Activated T-cell treated with anti-CD3 and anti-CD28 coated beads for 48 hours (primary cell): ENCODE data around the gene SLC16A14.

Experiments
- DNase-seq: peaks from one replicate; pipeline ENCODE4 v3.0.0-alpha.2; 2020; ENCODE audit warnings: low read depth

SLC16A14 gene

DNA sequence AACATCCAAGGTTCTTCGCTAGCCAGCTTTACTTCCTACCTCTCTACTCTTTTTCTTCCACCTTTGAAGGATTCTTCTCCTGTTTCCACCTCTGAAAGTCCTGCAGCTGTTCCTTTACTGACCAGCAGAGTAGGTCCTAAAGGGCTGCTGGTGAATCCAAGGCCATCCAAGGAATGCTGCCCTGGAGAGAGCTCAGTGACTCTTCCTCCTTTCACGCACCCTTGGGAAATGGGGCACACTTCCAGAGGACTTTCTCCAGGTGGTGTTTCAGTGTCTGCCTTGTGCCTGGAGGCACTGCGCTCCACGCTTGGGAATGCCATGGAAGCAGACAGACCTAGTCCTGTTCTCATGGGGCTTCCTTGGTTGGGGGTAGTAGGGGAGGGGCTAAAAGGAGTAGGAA is 45.4 kb downstream of the SLC16A14 start:
- DNase-seq, result no peak

DNA sequence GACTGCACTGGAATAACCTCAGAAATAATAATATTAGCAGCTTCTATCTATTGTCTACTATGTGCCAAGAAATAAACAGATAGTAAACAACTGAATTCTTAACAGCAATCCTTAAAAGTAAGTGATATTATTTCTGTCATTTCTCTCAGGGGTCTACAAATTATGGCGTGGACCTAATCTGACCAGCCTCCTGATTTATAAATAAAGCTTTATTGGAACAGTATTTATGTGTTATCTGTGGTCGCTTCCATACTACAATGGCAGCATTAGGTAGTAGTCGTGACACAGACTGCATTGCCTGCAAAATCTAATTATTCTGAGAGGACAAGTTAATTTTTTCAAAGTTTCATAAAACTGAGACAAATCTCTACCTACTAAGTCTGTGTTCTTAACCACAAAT is 49.0 kb downstream of the SLC16A14 start:
- DNase-seq, result no peak

DNA sequence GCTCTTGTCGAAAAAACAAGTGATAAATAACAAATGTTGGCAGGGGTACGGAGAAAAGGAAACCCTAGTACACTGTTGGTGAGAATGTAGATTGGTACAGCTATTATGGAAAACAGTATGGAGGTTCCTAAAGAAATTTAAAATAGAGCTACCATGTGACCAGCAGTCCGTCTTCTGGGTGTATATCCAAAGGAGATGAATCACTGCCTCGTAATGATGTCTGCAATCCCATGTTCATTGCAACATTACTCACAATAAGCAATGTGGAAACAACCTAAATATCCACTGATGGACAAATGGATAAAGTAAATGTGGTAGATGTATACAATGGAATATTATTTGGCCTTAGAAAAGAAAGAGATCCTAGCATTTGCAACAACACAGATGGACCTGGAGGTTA is 50.6 kb downstream of the SLC16A14 start:
- DNase-seq, result no peak

- DNase-seq, result no peak
Measured at GRCh38 chr2:230016844-230017243, 51.9 kb downstream of the SLC16A14 start.

GRCh38 chr2:230012267-230012884 is 56.3 kb downstream of the SLC16A14 start:
- no peak for DNase-seq

- DNase-seq, result no peak
Measured at GRCh38 chr2:230011617-230012016, 57.1 kb downstream of the SLC16A14 start.

DNA sequence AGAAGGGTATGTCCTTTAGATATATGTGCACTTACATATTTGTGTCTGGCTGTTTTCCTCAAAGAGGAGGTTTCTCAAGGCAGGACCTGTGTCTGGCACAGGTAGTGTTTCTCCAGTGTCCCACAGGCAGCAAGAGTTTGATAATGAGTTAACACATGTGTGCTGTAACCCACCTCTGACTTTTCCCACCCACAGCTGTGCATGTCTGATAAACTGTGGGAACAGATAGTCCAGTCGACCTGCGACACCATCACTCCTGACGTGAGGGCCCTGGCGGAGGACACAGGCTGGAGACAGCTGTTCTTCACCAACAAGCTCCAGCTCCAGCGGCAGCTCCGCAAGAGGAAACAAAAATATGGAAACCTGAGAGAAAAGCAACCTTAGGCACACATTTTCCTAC is 58.2 kb downstream of the SLC16A14 start:
- no peak for DNase-seq

DNA sequence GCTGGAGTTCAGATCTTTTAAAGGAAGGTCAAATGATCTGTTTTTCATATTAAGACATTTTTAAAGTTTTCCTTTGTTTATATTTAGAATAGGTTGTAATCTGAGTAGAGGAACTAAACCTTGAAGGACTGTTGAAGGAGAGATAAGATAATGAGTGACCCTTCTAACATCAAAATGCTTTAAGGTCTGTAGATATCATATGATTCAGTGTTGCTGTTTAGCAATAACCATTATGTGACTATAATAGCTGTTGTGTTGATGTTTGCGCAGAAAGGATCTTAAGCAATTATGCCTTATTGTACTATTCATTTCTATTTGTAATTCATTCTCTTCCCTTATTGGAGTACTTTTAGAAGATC is 60.0 kb downstream of the SLC16A14 start:
- DNase-seq, result no peak

DNA sequence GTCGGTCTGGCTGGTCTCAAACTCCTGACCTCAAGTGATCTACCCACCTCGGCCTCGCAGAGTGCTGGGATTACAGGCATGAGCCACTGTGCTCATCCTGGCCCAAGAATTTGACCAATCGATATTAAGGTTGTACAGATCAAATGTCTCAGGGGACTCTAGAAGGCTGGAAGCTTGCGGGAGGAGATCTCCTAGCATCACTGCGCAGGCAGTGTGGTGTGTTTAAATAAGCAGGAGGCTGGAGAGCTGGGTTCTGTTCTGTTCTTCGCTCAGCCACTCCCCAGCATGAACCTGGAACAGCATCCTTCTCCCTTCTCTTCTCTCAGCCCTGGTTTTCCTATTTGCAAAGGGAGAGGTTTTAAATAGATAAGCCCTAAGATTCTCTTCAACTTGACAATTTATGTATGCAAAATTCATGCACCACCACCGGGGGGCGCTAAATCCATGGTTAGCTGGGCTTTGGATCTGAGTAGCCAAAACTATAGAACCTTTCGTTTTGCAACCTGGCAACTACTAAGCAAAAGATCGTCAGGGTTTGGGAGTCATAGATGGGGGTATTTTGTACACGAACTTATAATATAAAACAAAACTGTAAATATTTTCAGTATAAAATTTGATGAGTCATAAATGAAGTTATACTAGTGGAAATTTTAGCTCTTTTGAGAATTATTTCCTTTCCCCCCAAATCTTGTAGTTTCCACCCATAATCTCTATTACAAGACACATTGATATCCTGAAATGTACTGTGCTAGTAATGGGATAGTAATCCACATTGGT is 60.6 kb downstream of the SLC16A14 start:
- DNase-seq, result peak; percentile 71

- no peak for DNase-seq
Measured at GRCh38 chr2:230000118-230000841, 68.4 kb downstream of the SLC16A14 start.

DNA sequence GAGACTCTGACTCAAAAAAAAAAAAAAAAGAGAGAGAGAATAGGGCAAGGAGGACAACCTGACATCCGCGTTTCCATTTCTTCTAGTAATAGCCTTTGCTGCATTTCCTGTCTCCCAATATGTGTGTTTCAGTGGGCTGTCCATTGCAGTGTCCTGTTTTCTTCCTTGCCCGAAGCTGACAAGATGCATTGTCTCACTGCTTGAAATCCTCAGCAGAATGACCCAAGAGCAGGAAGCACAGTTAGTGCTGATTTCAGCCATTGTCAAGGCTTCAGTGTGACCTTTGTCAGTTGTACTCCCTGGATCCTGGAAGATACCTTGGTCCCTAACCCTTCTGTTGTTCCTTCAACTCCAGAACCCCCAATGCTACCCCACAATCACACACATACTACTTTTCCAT is 71.2 kb downstream of the SLC16A14 start:
- no peak for DNase-seq

DNA sequence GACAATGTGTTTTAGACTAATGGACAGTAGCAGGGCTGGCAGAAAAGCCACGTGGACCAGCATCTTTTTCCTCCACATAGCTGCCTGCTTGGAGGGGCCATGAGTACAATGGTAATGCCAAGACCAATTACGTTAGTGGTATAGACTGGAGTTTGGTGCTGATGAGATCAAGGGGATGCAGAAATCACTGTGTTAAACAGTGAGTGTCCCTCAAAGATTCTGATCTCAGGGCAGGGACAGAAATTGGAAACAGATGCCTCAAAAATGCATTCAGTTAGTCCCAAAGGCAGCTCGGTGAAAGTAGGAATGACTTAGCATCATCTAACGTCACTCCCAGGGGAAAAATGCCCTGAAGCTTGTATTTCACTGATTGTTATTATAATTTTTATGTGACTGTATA is 72.4 kb downstream of the SLC16A14 start:
- DNase-seq, result no peak

- DNase-seq, result no peak
Measured at GRCh38 chr2:229993236-229993635, 75.5 kb downstream of the SLC16A14 start.
